Amygdala (tissue), 56 donors: ENCODE measurements around the gene THBS1.

Experiments used
- DNase-seq, 56 donors: peaks; one replicate each; lab custom pipeline; 2025; lab: John Stamatoyannopoulos, UW

The THBS1 gene

GRCh38 chr15:39627451-39628143 lies 46.7 kb downstream of the THBS1 start:
- DNase-seq: no peak

- no peak for DNase-seq
These were observed 47.2 kb downstream of the THBS1 start for GRCh38 chr15:39628144-39628508.

DNA sequence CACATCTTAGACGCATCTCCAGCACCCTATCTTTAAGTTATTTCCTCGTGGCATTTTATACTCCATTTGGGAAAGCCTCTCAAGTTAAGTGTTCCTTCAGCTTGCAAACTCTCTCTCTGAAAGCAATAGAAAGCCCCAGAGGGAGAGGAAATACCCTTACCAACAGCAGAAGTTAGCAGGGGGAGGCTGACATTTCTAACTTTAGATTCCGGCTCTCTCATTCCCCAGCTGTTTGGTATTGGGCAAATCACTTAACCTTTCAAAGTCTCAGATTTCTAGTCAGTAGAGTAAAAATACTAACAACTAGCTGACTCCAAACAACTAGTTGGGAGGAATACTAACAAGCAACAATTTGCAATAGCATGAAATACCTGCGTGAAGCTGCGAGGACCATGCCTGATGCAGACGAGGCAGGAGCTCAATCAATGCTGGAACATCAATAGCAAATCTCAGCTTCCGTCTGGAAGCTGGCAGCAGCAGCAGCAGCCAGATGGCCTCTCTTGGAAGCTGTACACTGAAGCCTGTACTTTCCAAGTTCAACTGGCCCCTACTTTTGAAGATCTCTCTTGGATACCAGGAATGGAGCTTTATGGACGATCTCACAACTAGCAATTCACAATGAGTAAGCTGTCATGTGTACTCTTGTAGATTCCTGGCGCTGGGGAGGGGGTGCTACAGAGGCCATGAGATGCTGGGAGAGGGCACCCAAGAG lies 47.8 kb downstream of the THBS1 start:
- DNase-seq: no peak

DNA sequence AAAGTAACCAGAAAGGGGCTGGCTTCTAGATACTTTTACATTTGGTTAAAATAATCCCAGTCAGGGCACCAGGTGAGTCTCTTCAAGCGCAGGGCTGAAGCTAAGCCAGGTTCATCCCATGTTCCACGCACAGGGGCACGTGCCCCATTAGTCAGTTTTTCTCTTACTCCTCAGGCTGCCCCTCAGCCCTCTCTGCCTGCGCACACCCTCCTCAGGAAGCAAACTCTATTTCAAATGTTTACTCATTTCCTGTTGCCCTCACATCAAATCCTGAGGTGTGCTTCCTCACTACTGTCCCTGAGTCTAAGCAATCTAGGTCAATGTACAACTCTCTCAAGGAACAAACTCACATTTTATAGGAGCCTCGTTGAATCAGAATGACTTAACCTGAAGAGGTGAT lies 48.5 kb downstream of the THBS1 start:
- DNase-seq: no peak

- DNase-seq: no peak
These were observed 49.0 kb downstream of the THBS1 start for GRCh38 chr15:39629906-39630305.

DNA sequence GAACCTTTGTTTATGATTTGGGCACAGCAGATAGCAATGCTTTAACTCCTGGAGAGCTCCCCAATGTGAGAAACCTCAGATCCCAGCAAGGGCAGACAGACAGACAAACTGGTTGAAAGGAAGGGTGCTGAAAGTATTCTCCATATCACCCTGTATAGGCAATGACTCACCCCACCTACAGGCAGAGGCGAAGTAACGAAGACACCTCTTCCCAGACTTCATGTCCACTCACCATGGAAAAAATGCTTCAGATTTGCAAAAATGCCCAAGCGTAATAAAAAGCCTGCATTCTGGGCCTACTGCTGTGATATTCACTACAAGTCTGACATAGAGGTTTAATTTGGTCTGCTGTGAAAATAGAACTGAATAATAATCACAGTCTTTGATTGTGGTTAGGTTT lies 50.5 kb downstream of the THBS1 start:
- no peak for DNase-seq

GRCh38 chr15:39638041-39638440 lies 57.2 kb downstream of the THBS1 start:
- no peak for DNase-seq

GRCh38 chr15:39639037-39639436 lies 58.2 kb downstream of the THBS1 start:
- no peak for DNase-seq

DNA sequence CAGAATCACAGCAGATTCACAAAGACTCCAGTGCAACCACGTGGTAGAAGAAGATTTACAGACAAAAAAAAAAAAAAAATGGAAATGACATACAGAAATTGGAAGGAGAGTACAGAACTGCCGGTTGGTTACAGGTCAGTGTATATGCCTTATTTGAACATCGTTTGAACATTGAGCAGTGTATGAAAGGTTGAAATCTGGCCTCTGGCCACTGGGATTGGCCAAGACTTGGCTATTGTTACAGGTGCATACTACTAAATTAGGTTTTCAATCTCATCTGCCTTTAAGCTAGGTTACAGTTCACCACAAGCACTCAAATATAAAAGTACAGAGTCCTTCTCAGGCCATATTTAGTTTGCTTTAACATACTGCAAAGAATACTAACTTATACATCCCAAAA lies 59.8 kb downstream of the THBS1 start:
- no peak for DNase-seq

DNA sequence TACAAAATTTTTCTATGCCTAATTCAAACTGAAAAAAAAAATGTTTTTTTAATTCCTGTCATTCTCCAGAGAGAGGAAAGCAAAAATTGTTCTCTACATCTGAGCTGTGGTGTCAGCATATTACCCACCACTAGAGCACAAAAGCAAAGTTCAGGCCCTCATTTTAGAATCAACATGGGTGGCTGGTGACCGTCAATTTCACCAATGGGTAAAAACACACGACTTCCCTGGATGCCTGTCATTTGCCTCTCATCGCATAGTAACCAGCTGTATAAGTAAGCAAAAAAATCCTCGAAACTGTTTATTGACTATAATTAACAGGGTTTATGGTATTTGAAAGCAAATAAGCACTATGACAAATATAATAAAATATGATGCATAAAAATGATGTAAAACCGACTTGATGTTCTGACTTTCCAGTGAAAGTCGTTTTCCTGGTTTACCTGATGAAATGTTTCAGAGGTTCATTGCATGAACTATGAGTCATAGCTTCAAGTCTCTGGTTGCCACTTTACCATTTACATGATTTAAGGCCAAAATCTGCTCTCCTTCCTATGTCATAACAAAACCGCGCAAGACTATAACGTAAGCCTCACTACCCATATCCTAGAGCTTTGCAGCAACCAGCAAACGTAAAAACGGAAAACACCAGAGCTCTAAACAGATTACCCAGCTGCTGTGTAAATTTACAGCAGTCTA lies 60.5 kb downstream of the THBS1 start:
- DNase-seq: no peak

DNA sequence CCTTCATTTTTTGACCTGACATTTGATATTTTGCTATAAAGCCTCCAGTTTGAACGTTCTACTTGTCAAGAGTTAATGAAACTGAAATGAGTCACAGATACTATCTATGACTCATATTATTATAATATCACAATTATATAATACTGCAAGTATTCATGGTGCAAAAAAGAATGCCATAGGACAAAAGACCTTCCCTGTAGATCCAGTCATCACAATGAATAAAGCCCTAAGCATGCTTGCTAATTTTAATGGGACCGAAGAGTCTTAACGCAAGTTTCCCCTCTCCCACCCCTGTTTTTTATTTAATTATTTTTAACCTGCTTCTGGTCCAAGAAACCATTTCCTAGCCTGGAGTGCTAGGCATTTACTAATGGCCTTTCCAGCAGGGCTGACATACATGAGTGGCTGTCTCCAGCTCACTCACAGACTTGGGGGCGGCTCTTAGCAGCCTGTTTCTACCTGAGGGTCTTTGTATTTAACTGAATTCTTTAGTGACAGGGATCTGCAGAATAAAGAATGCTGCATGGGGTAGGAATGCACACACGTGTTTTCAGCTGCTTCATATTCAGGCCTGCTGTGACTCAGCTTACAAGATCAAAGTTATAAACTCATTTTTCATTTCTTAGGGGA lies 61.2 kb downstream of the THBS1 start:
- DNase-seq: no peak

- DNase-seq: no peak
These were observed 62.8 kb downstream of the THBS1 start for GRCh38 chr15:39643727-39644126.

DNA sequence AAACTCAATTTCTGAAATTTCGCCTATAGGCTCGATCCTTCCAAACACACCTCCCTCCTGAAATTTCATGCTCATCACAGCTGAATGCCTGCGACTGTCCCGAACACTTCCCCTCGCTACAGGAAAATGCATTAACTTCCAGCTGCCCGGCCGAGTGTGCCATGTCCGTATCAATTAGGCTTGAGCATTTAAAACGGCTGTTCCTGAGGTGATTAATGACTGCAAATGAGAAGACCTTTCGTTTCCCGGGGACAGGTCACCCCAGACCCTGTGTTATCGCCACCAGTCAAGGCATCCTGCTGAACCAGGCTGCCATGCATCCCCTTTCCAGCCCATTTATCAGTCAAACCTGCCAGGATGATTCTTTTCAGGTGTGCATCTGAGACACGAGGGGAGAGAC lies 63.3 kb downstream of the THBS1 start:
- no peak for DNase-seq

GRCh38 chr15:39645138-39645975 lies 64.5 kb downstream of the THBS1 start:
- DNase-seq: no peak

DNA sequence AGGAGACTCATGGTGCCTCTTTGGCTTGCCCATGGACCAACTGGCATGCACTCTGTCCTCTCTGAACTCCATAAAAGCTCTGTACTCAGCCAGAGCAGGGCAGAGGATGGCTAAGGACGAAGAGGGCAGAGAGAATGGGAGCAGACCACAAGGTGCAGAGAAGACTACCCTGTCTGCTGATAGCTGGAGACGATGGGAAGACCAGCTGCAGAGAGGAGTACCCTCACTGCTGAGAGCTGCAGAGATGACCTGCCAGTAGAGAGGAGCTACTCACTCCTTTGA lies 65.0 kb downstream of the THBS1 start:
- no peak for DNase-seq

GRCh38 chr15:39646425-39646824 lies 65.5 kb downstream of the THBS1 start:
- no peak for DNase-seq
